ENCODE results near the gene ATF6.
A peak's percentile ranks its signal among the peaks of the same experiment; 100 is the strongest.

ATF6 gene

DNA sequence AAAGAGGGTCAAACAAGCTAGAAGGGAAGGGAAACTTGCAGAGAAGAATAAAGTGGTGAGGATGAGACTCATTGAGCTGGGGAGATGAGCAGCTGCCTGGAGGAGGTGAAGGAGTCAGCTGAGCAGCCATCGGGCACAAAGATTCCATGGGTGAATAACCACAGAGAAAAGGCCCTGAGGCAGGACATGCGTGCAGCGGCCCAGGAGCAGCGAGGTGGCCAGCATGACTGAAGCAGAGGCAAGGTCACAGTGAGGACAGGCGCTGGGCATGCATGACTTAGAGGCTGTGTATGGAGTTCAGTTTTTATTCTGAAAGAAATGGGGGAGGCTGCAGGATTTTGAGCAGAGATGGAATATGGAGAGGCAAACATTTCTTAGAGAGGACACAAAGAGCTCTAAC lies 232.7 kb downstream of the ATF6 start:
- Histone ChIP-seq H3K36me3 (ENCODE audit: control insufficient read depth in 2 of 2, insufficient read depth in 2 of 2, low read length in 2 of 2) (no peaks in the 10 kb centered on the region), H3K9ac (ENCODE audit: low read depth in 1 of 2, low read length in 2 of 2) (no peak overlapping the region), H3K9me3 (ENCODE audit: control insufficient read depth in 2 of 2, low read length in 2 of 2) (no peaks in the 10 kb centered on the region), H3K4me3 (ENCODE audit: low read length in 2 of 2) (no peak overlapping the region), H3K27ac (ENCODE audit: low read depth in 2 of 2, low read length in 2 of 2) (no peak overlapping the region), H3K27me3 (ENCODE audit: control insufficient read depth in 2 of 2, insufficient read depth in 2 of 2, low read length in 2 of 2) (no peaks in the 10 kb centered on the region), H3K4me1 (ENCODE audit: control insufficient read depth in 2 of 2, insufficient read depth in 2 of 2, low read length in 2 of 2) (no peaks in the 10 kb centered on the region)

- Histone ChIP-seq H3K27me3 (ENCODE audit: control insufficient read depth in 2 of 2, insufficient read depth in 2 of 2, low read length in 2 of 2) (no peaks in the 10 kb centered on the region), H3K9ac (ENCODE audit: low read depth in 1 of 2, low read length in 2 of 2) (no peak overlapping the region), H3K4me3 (ENCODE audit: low read length in 2 of 2) (no peak overlapping the region), H3K27ac (ENCODE audit: low read depth in 2 of 2, low read length in 2 of 2) (no peak overlapping the region), H3K36me3 (ENCODE audit: control insufficient read depth in 2 of 2, insufficient read depth in 2 of 2, low read length in 2 of 2) (no peaks in the 10 kb centered on the region), H3K4me1 (ENCODE audit: control insufficient read depth in 2 of 2, insufficient read depth in 2 of 2, low read length in 2 of 2) (no peaks in the 10 kb centered on the region), H3K9me3 (ENCODE audit: control insufficient read depth in 2 of 2, low read length in 2 of 2) (no peaks in the 10 kb centered on the region)
These were observed 233.4 kb downstream of the ATF6 start for GRCh38 chr1:161999301-162000052.

DNA sequence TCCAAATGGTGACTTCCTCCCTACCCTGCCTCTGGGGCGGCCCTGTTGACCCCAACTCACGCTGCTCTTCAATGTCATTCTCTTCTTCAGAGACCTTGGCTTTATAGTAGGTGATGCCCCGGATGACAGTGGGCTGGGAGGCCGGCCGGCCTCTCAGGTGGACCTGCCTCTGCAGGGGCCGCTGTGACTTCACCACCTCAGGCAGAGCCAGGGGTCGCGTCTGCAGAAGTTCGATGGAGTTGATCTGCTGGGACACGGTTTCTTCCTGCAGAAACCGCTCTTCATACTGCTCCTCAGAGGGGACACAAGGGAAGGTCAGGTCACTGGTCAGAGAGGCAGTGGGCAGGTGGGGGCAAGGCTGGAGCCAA lies 233.9 kb downstream of the ATF6 start:
- Histone ChIP-seq H3K9ac (ENCODE audit: low read depth in 1 of 2, low read length in 2 of 2) (no peak overlapping the region), H3K27ac (ENCODE audit: low read depth in 2 of 2, low read length in 2 of 2) (no peak overlapping the region), H3K36me3 (ENCODE audit: control insufficient read depth in 2 of 2, insufficient read depth in 2 of 2, low read length in 2 of 2) (no peaks in the 10 kb centered on the region), H3K27me3 (ENCODE audit: control insufficient read depth in 2 of 2, insufficient read depth in 2 of 2, low read length in 2 of 2) (no peaks in the 10 kb centered on the region), H3K4me3 (ENCODE audit: low read length in 2 of 2) (no peak overlapping the region), H3K4me1 (ENCODE audit: control insufficient read depth in 2 of 2, insufficient read depth in 2 of 2, low read length in 2 of 2) (no peaks in the 10 kb centered on the region), H3K9me3 (ENCODE audit: control insufficient read depth in 2 of 2, low read length in 2 of 2) (no peaks in the 10 kb centered on the region)

DNA sequence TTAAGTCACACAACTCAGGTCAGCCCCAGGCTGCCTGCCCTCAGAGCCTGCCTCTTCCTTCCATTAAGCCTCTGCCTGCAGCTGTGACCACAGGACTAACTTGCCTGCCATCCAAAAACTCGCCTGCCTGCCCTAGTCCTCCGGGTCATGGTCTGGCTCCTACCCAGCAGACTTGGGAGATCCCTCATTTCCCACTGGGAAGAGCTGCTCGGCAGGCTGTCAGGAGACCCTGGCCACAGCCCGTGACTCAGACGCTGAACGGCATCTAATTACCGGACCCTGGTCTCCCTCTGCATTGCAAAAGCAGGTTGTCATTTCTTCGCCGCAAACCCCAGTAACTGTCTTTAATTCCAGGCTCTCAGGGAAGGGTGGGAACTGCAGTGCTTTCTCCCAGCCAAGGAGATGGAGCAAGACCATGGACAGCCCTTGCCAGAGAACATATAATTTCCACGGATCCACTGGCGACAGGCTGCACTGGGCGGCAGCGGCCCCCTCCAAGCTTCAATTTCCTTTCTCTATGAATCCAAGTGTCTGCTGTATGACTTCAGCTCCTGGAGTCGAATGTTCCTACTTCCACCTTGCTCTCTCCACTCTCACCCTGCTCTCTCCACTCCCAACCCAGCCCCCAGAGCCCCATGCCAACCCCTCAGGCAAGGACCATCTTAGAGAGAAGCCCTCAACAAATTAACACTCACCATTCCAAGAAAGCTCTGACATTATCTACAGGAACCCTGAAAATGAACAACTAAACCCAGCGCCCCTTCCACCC lies 237.1 kb downstream of the ATF6 start:
- H3K27ac ChIP-seq (ENCODE audit: low read depth in 2 of 2, low read length in 2 of 2) = peak overlapping the region; percentile 19 to 49
- no peaks in the 10 kb centered on the region for H3K9me3 ChIP-seq (ENCODE audit: control insufficient read depth in 2 of 2, low read length in 2 of 2)
- H3K9ac ChIP-seq (ENCODE audit: low read depth in 1 of 2, low read length in 2 of 2) = peak overlapping the region in 1 of 2 donors; percentile 29
- no peaks in the 10 kb centered on the region for H3K36me3 ChIP-seq (ENCODE audit: control insufficient read depth in 2 of 2, insufficient read depth in 2 of 2, low read length in 2 of 2)
- H3K4me1 ChIP-seq (ENCODE audit: control insufficient read depth in 2 of 2, insufficient read depth in 2 of 2, low read length in 2 of 2) = no peaks in the 10 kb centered on the region
- H3K27me3 ChIP-seq (ENCODE audit: control insufficient read depth in 2 of 2, insufficient read depth in 2 of 2, low read length in 2 of 2) = no peaks in the 10 kb centered on the region
- peak overlapping the region; percentile 5 to 31 for H3K4me3 ChIP-seq (ENCODE audit: low read length in 2 of 2)

- peak overlapping the region; percentile 35 to 49 for H3K27ac ChIP-seq (ENCODE audit: low read depth in 2 of 2, low read length in 2 of 2)
- H3K9ac ChIP-seq (ENCODE audit: low read depth in 1 of 2, low read length in 2 of 2) = peak overlapping the region in 1 of 2 donors; percentile 5
- no peak overlapping the region for H3K4me3 ChIP-seq (ENCODE audit: low read length in 2 of 2)
- H3K27me3 ChIP-seq (ENCODE audit: control insufficient read depth in 2 of 2, insufficient read depth in 2 of 2, low read length in 2 of 2) = no peaks in the 10 kb centered on the region
- H3K36me3 ChIP-seq (ENCODE audit: control insufficient read depth in 2 of 2, insufficient read depth in 2 of 2, low read length in 2 of 2) = no peaks in the 10 kb centered on the region
- no peaks in the 10 kb centered on the region for H3K4me1 ChIP-seq (ENCODE audit: control insufficient read depth in 2 of 2, insufficient read depth in 2 of 2, low read length in 2 of 2)
- no peaks in the 10 kb centered on the region for H3K9me3 ChIP-seq (ENCODE audit: control insufficient read depth in 2 of 2, low read length in 2 of 2)
These were observed 237.7 kb downstream of the ATF6 start for GRCh38 chr1:162003830-162004215.

- no peaks in the 10 kb centered on the region for H3K36me3 ChIP-seq (ENCODE audit: control insufficient read depth in 2 of 2, insufficient read depth in 2 of 2, low read length in 2 of 2)
- H3K4me1 ChIP-seq (ENCODE audit: control insufficient read depth in 2 of 2, insufficient read depth in 2 of 2, low read length in 2 of 2) = no peaks in the 10 kb centered on the region
- H3K27ac ChIP-seq (ENCODE audit: low read depth in 2 of 2, low read length in 2 of 2) = peak overlapping the region; percentile 35 to 38
These were observed 238.4 kb downstream of the ATF6 start for GRCh38 chr1:162004441-162004950.

GRCh38 chr1:162006081-162006480 lies 240.0 kb downstream of the ATF6 start:
- Histone ChIP-seq H3K27me3 (ENCODE audit: control insufficient read depth in 2 of 2, insufficient read depth in 2 of 2, low read length in 2 of 2) (no peaks in the 10 kb centered on the region), H3K36me3 (ENCODE audit: control insufficient read depth in 2 of 2, insufficient read depth in 2 of 2, low read length in 2 of 2) (no peaks in the 10 kb centered on the region), H3K9ac (ENCODE audit: low read depth in 1 of 2, low read length in 2 of 2) (no peak overlapping the region), H3K27ac (ENCODE audit: low read depth in 2 of 2, low read length in 2 of 2) (no peak overlapping the region), H3K4me1 (ENCODE audit: control insufficient read depth in 2 of 2, insufficient read depth in 2 of 2, low read length in 2 of 2) (no peaks in the 10 kb centered on the region), H3K4me3 (ENCODE audit: low read length in 2 of 2) (no peak overlapping the region), H3K9me3 (ENCODE audit: control insufficient read depth in 2 of 2, low read length in 2 of 2) (no peaks in the 10 kb centered on the region)

More at GRCh38 chr1:162004441-162004950, 238.4 kb downstream of the ATF6 start:
- H3K9ac ChIP-seq (ENCODE audit: low read depth in 1 of 2, low read length in 2 of 2) = no peak overlapping the region
- no peak overlapping the region for H3K4me3 ChIP-seq (ENCODE audit: low read length in 2 of 2)
- H3K9me3 ChIP-seq (ENCODE audit: control insufficient read depth in 2 of 2, low read length in 2 of 2) = no peaks in the 10 kb centered on the region
- no peaks in the 10 kb centered on the region for H3K27me3 ChIP-seq (ENCODE audit: control insufficient read depth in 2 of 2, insufficient read depth in 2 of 2, low read length in 2 of 2)

DNA sequence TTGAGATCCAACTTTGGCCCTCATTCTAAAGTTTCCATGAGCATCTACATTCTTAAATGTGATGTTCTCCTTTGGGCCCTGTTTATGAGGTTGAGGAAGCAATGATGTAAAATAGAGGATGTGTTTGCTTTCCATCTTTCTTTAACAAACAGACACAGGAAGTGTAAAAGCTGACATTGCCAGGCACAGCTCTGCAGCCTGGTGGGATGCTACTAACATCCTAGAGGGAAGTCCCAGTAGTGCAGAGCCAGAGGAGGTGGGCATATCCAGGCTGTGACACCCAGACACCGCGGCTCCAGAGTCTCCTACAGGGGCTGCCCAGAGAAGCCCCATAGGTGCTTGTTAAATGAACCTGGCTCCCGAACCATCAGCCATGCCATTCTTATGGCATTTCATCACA lies 241.3 kb downstream of the ATF6 start:
- no peaks in the 10 kb centered on the region for H3K36me3 ChIP-seq (ENCODE audit: control insufficient read depth in 2 of 2, insufficient read depth in 2 of 2, low read length in 2 of 2)
- H3K4me1 ChIP-seq (ENCODE audit: control insufficient read depth in 2 of 2, insufficient read depth in 2 of 2, low read length in 2 of 2) = no peaks in the 10 kb centered on the region
- H3K9ac ChIP-seq (ENCODE audit: low read depth in 1 of 2, low read length in 2 of 2) = no peak overlapping the region
- H3K4me3 ChIP-seq (ENCODE audit: low read length in 2 of 2) = no peak overlapping the region
- H3K27ac ChIP-seq (ENCODE audit: low read depth in 2 of 2, low read length in 2 of 2) = no peak overlapping the region
- no peaks in the 10 kb centered on the region for H3K9me3 ChIP-seq (ENCODE audit: control insufficient read depth in 2 of 2, low read length in 2 of 2)
- no peaks in the 10 kb centered on the region for H3K27me3 ChIP-seq (ENCODE audit: control insufficient read depth in 2 of 2, insufficient read depth in 2 of 2, low read length in 2 of 2)

DNA sequence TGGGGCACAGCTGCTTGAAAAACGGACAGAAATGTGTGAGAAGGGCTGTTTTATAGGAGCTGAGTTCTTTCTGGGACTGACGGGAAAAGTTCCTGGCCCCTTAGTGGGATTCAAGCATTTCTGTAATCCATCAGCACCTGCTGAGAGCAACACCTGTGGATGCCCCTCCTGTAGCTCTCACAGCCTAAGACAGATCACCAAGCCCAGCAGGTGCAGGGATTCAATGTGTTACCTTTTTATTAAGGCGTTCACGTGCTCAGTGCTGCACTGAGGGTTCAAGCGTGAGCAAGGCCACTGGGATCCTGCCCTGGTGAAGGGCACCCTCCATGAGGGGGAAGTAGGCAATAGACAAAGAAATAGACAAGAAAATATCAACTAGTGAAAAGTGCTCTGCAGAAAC lies 242.7 kb downstream of the ATF6 start:
- H3K4me1 ChIP-seq (ENCODE audit: control insufficient read depth in 2 of 2, insufficient read depth in 2 of 2, low read length in 2 of 2) = no peaks in the 10 kb centered on the region
- no peak overlapping the region for H3K27ac ChIP-seq (ENCODE audit: low read depth in 2 of 2, low read length in 2 of 2)
- no peak overlapping the region for H3K4me3 ChIP-seq (ENCODE audit: low read length in 2 of 2)
- H3K9ac ChIP-seq (ENCODE audit: low read depth in 1 of 2, low read length in 2 of 2) = no peak overlapping the region
- no peaks in the 10 kb centered on the region for H3K36me3 ChIP-seq (ENCODE audit: control insufficient read depth in 2 of 2, insufficient read depth in 2 of 2, low read length in 2 of 2)
- no peaks in the 10 kb centered on the region for H3K27me3 ChIP-seq (ENCODE audit: control insufficient read depth in 2 of 2, insufficient read depth in 2 of 2, low read length in 2 of 2)
- H3K9me3 ChIP-seq (ENCODE audit: control insufficient read depth in 2 of 2, low read length in 2 of 2) = no peaks in the 10 kb centered on the region

DNA sequence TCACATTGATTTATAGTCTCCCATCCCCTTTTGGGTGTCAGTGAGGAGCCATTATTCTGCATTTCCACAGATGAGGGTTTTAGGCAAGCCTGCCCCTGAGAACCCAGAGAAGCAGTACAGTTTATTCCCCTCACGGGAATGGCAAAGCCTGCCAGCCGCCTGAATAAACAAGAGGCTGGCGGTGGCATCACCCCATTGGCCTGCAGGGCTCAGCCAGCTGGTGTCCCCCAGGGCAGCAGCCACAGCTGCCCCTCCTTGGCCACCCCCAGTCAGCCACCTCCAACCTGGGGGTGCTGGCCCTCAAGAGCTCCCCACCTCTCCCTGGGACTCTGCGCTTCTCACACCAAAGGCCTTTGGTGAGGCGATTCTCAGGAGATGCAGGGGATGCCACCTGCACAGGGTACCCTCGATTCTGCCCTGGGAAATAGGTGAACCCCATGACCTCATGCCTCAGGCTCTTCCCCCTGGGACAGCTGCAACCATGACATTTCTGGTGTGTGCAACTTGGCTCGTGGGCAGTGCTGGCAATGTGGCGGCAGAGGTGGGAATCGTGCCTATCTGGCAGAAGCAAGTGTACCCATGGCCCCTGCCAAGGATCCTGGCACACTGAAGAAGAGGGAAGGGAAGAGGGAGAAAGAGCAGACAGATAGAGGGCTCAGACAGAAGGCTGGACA lies 243.5 kb downstream of the ATF6 start:
- Histone ChIP-seq H3K36me3 (ENCODE audit: control insufficient read depth in 2 of 2, insufficient read depth in 2 of 2, low read length in 2 of 2) (no peaks in the 10 kb centered on the region), H3K4me3 (ENCODE audit: low read length in 2 of 2) (no peak overlapping the region), H3K27me3 (ENCODE audit: control insufficient read depth in 2 of 2, insufficient read depth in 2 of 2, low read length in 2 of 2) (no peaks in the 10 kb centered on the region), H3K27ac (ENCODE audit: low read depth in 2 of 2, low read length in 2 of 2) (no peak overlapping the region), H3K9me3 (ENCODE audit: control insufficient read depth in 2 of 2, low read length in 2 of 2) (no peaks in the 10 kb centered on the region), H3K4me1 (ENCODE audit: control insufficient read depth in 2 of 2, insufficient read depth in 2 of 2, low read length in 2 of 2) (no peaks in the 10 kb centered on the region), H3K9ac (ENCODE audit: low read depth in 1 of 2, low read length in 2 of 2) (no peak overlapping the region)
